Bronchial epithelial cell (primary cell): ENCODE measurements around the gene PSD4. TPM values are rescaled to one million over a fixed set of nuclear protein-coding genes. Genes with fewer than 3 reads are reported as not detected.

Experiments used
- DNase-seq: peaks from one replicate; pipeline ENCODE4 v3.0.0-alpha.2; 2010; ENCODE audit warnings: low read depth
- FAIRE-seq: peaks from 2 replicates; lab custom pipeline; 2011; peaks lifted over from hg19 to GRCh38; lab: Jason Lieb, UNC
- H3K27me3 ChIP-seq: 2 replicates; pipeline ENCODE4 v1.5.1; 2011; ENCODE audit warnings: low read length; ENCODE audit not compliant: control insufficient read depth, insufficient read depth
- H3K36me3 ChIP-seq: 2 replicates; pipeline ENCODE4 v1.5.1; 2011; ENCODE audit warnings: low read length; ENCODE audit not compliant: control insufficient read depth, insufficient read depth
- H3K4me3 ChIP-seq: 2 replicates; pipeline ENCODE4 v1.5.1; 2011; ENCODE audit warnings: mild to moderate bottlenecking, low read depth, low read length, control low read depth
- CTCF ChIP-seq: IDR thresholded peaks from 2 replicates; pipeline ENCODE4 v1.5.1; 2011; ENCODE audit warnings: mild to moderate bottlenecking, moderate library complexity, low read length, control low read depth, inconsistent platforms; ENCODE audit not compliant: insufficient read depth, severe bottlenecking
- total RNA-seq: library from RNA; depleted of rRNA; stranded (reverse); fragments of >200 nt; gene quantifications from 2 replicates; pipeline ENCODE4 v1.2.1, GENCODE V29; 2014

Gene PSD4
- total RNA-seq, 1 donor from 2014 or later = 25.0 TPM

GRCh38 chr2:113198048-113198789 lies 24.4 kb downstream of the PSD4 start:
- H3K36me3 ChIP-seq = peaks cover 18% of the 10 kb centered on the region
- DNase-seq = no peak
- no peak for TF ChIP-seq CTCF
- H3K4me3 ChIP-seq = peak overlapping the region; percentile 53
- FAIRE-seq = no peak
- no peaks in the 10 kb centered on the region for H3K27me3 ChIP-seq

- no peaks in the 10 kb centered on the region for H3K27me3 ChIP-seq
- TF ChIP-seq CTCF = peak; percentile 88
- DNase-seq (peak; percentile 69), FAIRE-seq (no peak)
- peaks cover 18% of the 10 kb centered on the region for H3K36me3 ChIP-seq
- H3K4me3 ChIP-seq = peak overlapping the region; percentile 53
Measured at GRCh38 chr2:113198790-113199612, 25.2 kb downstream of the PSD4 start.

GRCh38 chr2:113200236-113200635 lies 26.5 kb downstream of the PSD4 start:
- DNase-seq (no peak), FAIRE-seq (no peak)
- H3K4me3 ChIP-seq = no peak overlapping the region
- peaks cover 18% of the 10 kb centered on the region for H3K36me3 ChIP-seq
- peak; percentile 26 for TF ChIP-seq CTCF
- H3K27me3 ChIP-seq = no peaks in the 10 kb centered on the region

- H3K4me3 ChIP-seq = no peak overlapping the region
- H3K27me3 ChIP-seq = no peaks in the 10 kb centered on the region
- FAIRE-seq = no peak
- peak; percentile 65 for DNase-seq
- TF ChIP-seq CTCF = no peak
- H3K36me3 ChIP-seq = peaks cover 18% of the 10 kb centered on the region
Measured at GRCh38 chr2:113200736-113201490, 27.1 kb downstream of the PSD4 start.

GRCh38 chr2:113201496-113202304 lies 27.9 kb downstream of the PSD4 start:
- FAIRE-seq = no peak
- no peak overlapping the region for H3K4me3 ChIP-seq
- peaks cover 14% of the 10 kb centered on the region for H3K36me3 ChIP-seq
- no peak for DNase-seq
- H3K27me3 ChIP-seq = no peaks in the 10 kb centered on the region
- TF ChIP-seq CTCF = no peak
